ENCODE results near the gene CCDC88A.

DNA sequence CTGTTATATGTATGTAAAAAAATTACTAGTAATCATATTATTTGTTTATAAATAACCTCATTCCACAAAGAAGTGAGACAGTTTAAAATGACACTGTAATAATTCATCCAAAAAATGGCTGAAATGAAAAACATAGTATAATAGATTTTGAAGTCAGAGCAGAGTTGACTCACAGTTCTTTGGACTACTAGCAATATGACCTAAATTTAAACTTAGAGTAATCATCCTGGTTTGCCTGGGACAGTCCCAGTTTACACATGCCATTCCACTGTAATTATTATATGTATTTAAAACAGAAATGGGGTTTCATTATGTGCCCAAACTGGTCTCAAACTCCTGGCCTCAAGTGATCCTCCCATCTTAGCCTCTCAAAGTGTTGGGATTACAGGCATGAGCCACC is 48.3 kb downstream of the CCDC88A start:
- TF ChIP-seq POLR2A (IDR thresholded peaks at IDR 0.05), result no peak
- TF ChIP-seq, protein P1, sequence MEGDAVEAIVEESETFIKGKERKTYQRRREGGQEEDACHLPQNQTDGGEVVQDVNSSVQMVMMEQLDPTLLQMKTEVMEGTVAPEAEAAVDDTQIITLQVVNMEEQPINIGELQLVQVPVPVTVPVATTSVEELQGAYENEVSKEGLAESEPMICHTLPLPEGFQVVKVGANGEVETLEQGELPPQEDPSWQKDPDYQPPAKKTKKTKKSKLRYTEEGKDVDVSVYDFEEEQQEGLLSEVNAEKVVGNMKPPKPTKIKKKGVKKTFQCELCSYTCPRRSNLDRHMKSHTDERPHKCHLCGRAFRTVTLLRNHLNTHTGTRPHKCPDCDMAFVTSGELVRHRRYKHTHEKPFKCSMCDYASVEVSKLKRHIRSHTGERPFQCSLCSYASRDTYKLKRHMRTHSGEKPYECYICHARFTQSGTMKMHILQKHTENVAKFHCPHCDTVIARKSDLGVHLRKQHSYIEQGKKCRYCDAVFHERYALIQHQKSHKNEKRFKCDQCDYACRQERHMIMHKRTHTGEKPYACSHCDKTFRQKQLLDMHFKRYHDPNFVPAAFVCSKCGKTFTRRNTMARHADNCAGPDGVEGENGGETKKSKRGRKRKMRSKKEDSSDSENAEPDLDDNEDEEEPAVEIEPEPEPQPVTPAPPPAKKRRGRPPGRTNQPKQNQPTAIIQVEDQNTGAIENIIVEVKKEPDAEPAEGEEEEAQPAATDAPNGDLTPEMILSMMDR (IDR thresholded peaks at IDR 0.05), result no peak

All from body of pancreas (tissue), 4 donors.